Testis (tissue), 2 donors: ENCODE results near the gene FBXL19.

ENCODE experiments used
- POLR2A ChIP-seq: fragments of 450-650 bp; IDR thresholded peaks from one replicate; pipeline ENCODE4 v1.6.1; 2017; ENCODE audit warnings: antibody characterized with exemption, mild to moderate bottlenecking, moderate library complexity
- TF ChIP-seq, protein P1 (sequence below), 3 experiments: fragments of 450-650 bp in 2 of 3; fragments of 200-600 bp in 1 of 3; sonication (generic) in 1 of 3; IDR thresholded peaks; one replicate each; pipeline ENCODE4 v1.5.1; 2016 to 2019; ENCODE audit warnings: antibody characterized with exemption in 3 of 3, mild to moderate bottlenecking in 2 of 3, moderate library complexity in 1 of 3

DNA sequence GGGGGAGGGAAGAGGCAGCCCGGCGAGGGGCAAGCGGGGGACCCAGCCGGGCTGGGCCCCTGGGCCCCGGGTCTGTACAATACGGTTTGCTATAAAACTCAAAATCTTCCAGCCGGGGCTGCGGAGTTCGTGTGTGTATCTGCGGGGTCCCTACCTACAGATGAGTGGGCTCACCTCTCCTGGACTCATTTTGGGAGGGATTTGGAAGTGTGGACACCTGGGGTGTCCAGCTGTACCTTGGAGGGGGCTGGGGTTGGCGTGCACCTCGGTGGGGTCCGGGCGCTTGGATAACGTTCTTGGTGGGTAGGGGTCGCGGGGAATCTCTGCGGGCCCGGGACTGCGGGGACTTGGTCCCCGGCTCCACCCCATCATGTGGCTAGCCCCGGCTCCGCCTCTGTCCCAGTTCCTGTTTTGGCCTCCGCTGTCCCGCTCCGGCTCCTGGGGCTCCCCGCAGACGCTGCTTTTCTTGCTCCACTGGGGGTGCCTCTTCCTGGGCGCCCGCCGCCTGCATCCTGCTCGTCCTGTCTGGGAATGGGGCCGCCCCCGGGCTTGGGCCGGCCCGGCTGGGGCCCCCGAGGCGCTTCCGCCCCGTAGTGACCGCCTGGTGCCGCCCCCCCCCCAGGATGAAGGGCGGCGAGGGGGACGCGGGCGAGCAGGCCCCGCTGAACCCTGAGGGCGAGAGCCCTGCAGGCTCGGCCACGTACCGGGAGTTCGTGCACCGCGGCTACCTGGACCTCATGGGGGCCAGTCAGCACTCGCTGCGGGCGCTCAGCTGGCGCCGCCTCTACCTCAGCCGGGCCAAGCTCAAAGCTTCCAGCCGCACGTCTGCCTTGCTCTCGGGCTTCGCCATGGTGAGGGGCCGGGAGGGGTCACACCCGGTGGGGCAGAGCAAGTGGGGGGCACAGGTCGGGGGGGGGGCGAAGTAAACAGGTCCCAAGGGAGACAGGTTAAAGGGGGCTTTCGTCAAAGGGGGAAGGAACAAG is 25.6 kb downstream of the FBXL19 start, which contains the start of gene ORAI3:
- TF ChIP-seq, protein P1, sequence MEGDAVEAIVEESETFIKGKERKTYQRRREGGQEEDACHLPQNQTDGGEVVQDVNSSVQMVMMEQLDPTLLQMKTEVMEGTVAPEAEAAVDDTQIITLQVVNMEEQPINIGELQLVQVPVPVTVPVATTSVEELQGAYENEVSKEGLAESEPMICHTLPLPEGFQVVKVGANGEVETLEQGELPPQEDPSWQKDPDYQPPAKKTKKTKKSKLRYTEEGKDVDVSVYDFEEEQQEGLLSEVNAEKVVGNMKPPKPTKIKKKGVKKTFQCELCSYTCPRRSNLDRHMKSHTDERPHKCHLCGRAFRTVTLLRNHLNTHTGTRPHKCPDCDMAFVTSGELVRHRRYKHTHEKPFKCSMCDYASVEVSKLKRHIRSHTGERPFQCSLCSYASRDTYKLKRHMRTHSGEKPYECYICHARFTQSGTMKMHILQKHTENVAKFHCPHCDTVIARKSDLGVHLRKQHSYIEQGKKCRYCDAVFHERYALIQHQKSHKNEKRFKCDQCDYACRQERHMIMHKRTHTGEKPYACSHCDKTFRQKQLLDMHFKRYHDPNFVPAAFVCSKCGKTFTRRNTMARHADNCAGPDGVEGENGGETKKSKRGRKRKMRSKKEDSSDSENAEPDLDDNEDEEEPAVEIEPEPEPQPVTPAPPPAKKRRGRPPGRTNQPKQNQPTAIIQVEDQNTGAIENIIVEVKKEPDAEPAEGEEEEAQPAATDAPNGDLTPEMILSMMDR (IDR thresholded peaks at IDR 0.05) = no peak
- peak; percentile 14 for TF ChIP-seq POLR2A
